Activated T-helper 2 cell treated with anti-CD3 and anti-CD28 coated beads, Interferon-gamma antibody, Interleukin-2, Interleukin-4, amounts not matched to agents 10 μg/mL and 5 μg/mL and 100 μg/mL, durations not matched to agents 14 hours and 24 hours and 36 hours (primary cell): ENCODE results near the gene SKAP2. TPM values are rescaled to one million over a fixed set of nuclear protein-coding genes. Genes with fewer than 3 reads are reported as not detected.

Experiments
- DNase-seq: peaks from one replicate; pipeline ENCODE4 v3.0.0; 2021; ENCODE audit warnings: low spot score
- H3K27ac Mint-ChIP-seq: one replicate; pipeline ENCODE4 v1.8.0; 2021; ENCODE audit warnings: mixed read lengths
- H3K27me3 Mint-ChIP-seq: one replicate; pipeline ENCODE4 v1.8.0; 2021; ENCODE audit warnings: low read depth, mixed read lengths
- H3K36me3 Mint-ChIP-seq: one replicate; pipeline ENCODE4 v1.8.0; 2021; ENCODE audit warnings: low read depth, mixed read lengths
- H3K4me1 Mint-ChIP-seq: one replicate; pipeline ENCODE4 v1.8.0; 2021; ENCODE audit warnings: low read depth, mixed read lengths
- H3K4me3 Mint-ChIP-seq: one replicate; pipeline ENCODE4 v1.8.0; 2021; ENCODE audit warnings: low read depth, mild to moderate bottlenecking, moderate library complexity, mixed read lengths
- H3K9me3 Mint-ChIP-seq: one replicate; pipeline ENCODE4 v1.8.0; 2021; ENCODE audit warnings: mixed read lengths
- intact Hi-C: fragments of 100-400 bp; cut with micrococcal nuclease; formaldehyde crosslinking; loops from one replicate; pipeline ENCODE4 v1.15.1; 2023
- total RNA-seq: library from RNA; stranded (reverse); gene quantifications from 2 replicates; pipeline ENCODE4 v1.2.3, GENCODE V29; 2022

SKAP2 gene
- total RNA-seq, 1 donor from 2014 or later, result 8.2 TPM

GRCh38 chr7:26683277-26683676, 181.1 kb downstream of the SKAP2 start:
- Mint-ChIP-seq H3K9me3 (no peaks in the 10 kb centered on the region), H3K27me3 (peaks cover 40% of the 10 kb centered on the region), H3K27ac (no peak overlapping the region), H3K36me3 (no peaks in the 10 kb centered on the region), H3K4me3 (no peak overlapping the region), H3K4me1 (peaks cover 2% of the 10 kb centered on the region)
- intact Hi-C loops, result no loop called here
- DNase-seq, result no peak

DNA sequence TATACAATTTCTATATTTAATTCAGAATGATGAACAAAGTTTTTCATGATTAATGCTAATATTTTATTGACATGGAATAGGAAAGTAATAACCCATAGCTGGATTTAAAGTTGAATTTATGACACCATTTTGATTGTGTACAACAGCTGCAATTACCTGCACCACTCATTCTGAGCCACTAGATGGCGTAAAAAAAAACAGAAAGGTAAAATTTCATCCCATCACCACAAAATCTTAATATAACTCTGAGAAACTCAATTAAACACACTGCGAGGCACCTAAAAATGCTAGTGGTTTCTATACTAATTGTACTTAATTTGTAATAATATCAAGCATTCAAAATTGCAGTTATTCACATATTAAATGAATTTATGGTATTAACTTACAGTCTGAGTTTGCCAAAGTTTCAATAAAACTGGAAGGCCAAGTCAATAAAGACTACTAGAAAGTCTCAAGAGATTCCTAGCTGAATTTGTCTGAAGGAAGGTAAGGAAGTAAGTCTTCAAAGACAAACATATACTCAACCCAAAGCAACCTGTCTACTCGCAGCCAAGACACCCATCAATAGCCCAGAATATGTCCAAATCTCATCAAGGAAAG, 182.5 kb downstream of the SKAP2 start:
- no peaks in the 10 kb centered on the region for H3K36me3 Mint-ChIP-seq
- no peaks in the 10 kb centered on the region for H3K9me3 Mint-ChIP-seq
- no peak for DNase-seq
- H3K4me3 Mint-ChIP-seq, result no peak overlapping the region
- no peak overlapping the region for H3K27ac Mint-ChIP-seq
- H3K27me3 Mint-ChIP-seq, result peaks cover 36% of the 10 kb centered on the region
- H3K4me1 Mint-ChIP-seq, result no peaks in the 10 kb centered on the region
- intact Hi-C loops, result no loop called here

DNA sequence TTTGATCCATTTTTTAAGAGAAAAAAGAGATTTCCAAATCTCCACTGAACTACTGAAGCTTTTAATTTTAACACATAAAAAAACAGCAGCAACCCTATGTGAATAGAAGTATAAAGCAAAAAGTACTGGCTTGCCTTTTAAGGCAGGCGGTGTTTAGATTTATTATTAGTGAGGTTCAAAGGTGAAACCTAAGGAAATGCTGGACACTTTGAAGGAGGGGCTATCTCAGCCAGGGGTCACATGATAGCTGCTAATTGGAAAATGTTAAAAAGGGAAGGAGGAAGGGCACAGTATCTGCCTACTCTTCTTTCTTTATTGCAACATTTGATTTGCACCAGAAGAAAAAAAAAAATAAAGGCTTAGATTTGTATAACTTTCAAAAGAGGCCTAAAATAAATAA, 183.8 kb downstream of the SKAP2 start:
- intact Hi-C loops, result no loop called here
- no peaks in the 10 kb centered on the region for H3K9me3 Mint-ChIP-seq
- no peaks in the 10 kb centered on the region for H3K36me3 Mint-ChIP-seq
- no peak overlapping the region for H3K4me3 Mint-ChIP-seq
- H3K27ac Mint-ChIP-seq, result no peak overlapping the region
- DNase-seq, result no peak
- no peaks in the 10 kb centered on the region for H3K4me1 Mint-ChIP-seq
- H3K27me3 Mint-ChIP-seq, result peaks cover 38% of the 10 kb centered on the region

GRCh38 chr7:26675143-26675887, 189.1 kb downstream of the SKAP2 start:
- Mint-ChIP-seq H3K27me3 (peaks cover 43% of the 10 kb centered on the region), H3K36me3 (no peaks in the 10 kb centered on the region), H3K4me1 (peaks cover 2% of the 10 kb centered on the region), H3K4me3 (no peak overlapping the region), H3K9me3 (no peaks in the 10 kb centered on the region), H3K27ac (no peak overlapping the region)
- no peak for DNase-seq
- intact Hi-C loops, result no loop called here

DNA sequence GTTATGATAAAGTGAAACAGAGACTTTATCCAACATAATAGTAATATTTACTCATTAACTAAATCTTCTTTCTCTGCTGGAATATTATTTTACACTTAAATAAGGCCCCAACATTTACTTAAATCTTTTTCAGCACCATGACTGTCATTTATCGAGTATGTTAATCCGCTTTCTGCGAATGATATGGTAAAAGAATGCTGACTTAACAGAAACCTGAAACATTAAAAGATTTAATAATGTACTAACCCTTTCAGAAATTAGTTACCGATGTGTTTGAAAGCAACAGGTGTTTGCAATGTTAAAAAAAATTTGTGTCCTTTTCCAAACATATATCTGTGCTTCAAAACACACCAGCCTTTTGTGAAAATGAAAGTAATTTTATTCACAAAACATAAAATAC, 190.5 kb downstream of the SKAP2 start:
- no peak overlapping the region for H3K27ac Mint-ChIP-seq
- no peak overlapping the region for H3K4me3 Mint-ChIP-seq
- H3K27me3 Mint-ChIP-seq, result peaks cover 39% of the 10 kb centered on the region
- no peaks in the 10 kb centered on the region for H3K9me3 Mint-ChIP-seq
- intact Hi-C loops, result no loop called here
- no peak for DNase-seq
- peaks cover 2% of the 10 kb centered on the region for H3K4me1 Mint-ChIP-seq
- H3K36me3 Mint-ChIP-seq, result no peaks in the 10 kb centered on the region

DNA sequence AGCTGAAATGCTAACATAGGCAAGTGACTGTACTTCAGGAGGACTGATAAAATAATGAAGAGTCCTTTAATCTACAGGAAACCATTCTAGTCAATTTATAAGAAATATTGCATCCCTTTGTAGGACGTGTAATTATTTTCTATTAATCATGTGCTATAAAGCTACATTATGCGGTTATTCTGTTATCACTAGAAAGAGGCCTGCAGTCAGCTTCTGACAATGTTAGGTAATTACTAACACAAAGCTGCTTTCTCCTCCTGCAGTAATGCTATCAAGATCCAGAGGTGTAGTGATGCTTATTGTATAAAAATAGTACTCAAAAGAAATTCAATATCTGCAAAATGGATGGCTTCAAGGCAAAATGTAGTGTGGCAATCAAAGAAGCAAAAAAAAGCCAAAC, 191.1 kb downstream of the SKAP2 start:
- Mint-ChIP-seq H3K27me3 (peaks cover 37% of the 10 kb centered on the region), H3K36me3 (no peaks in the 10 kb centered on the region), H3K9me3 (no peaks in the 10 kb centered on the region), H3K4me3 (no peak overlapping the region), H3K27ac (no peak overlapping the region), H3K4me1 (peaks cover 2% of the 10 kb centered on the region)
- DNase-seq, result no peak
- intact Hi-C loops, result no loop called here

GRCh38 chr7:26670841-26671240, 193.5 kb downstream of the SKAP2 start:
- Mint-ChIP-seq H3K27ac (no peak overlapping the region), H3K9me3 (no peaks in the 10 kb centered on the region), H3K36me3 (no peaks in the 10 kb centered on the region), H3K4me1 (peaks cover 8% of the 10 kb centered on the region), H3K27me3 (peaks cover 43% of the 10 kb centered on the region), H3K4me3 (no peak overlapping the region)
- DNase-seq, result no peak
- intact Hi-C loops, result no loop called here

- Mint-ChIP-seq H3K27me3 (peaks cover 41% of the 10 kb centered on the region), H3K9me3 (no peaks in the 10 kb centered on the region), H3K4me3 (no peak overlapping the region), H3K4me1 (peaks cover 9% of the 10 kb centered on the region), H3K36me3 (no peaks in the 10 kb centered on the region), H3K27ac (no peak overlapping the region)
- no peak for DNase-seq
- intact Hi-C loops, result no loop called here
Observed at GRCh38 chr7:26670290-26670689, 194.1 kb downstream of the SKAP2 start.

- peaks cover 13% of the 10 kb centered on the region for H3K4me1 Mint-ChIP-seq
- H3K9me3 Mint-ChIP-seq, result no peaks in the 10 kb centered on the region
- no peaks in the 10 kb centered on the region for H3K36me3 Mint-ChIP-seq
- no peak for DNase-seq
- intact Hi-C loops, result loop anchor here (5.0 to 10.0 kb wide), 2 partner anchors 392 to 464 kb away; partner anchors contain the start of genes CBX3 and HNRNPA2B1
- H3K27ac Mint-ChIP-seq, result no peak overlapping the region
- H3K4me3 Mint-ChIP-seq, result no peak overlapping the region
- H3K27me3 Mint-ChIP-seq, result peaks cover 42% of the 10 kb centered on the region
Observed at GRCh38 chr7:26668821-26669220, 195.6 kb downstream of the SKAP2 start.

- DNase-seq, result peak; percentile 52
- Mint-ChIP-seq H3K36me3 (no peaks in the 10 kb centered on the region), H3K4me3 (no peak overlapping the region), H3K27me3 (peaks cover 41% of the 10 kb centered on the region), H3K9me3 (no peaks in the 10 kb centered on the region), H3K27ac (no peak overlapping the region), H3K4me1 (peaks cover 13% of the 10 kb centered on the region)
- intact Hi-C loops, result loop anchor here (1.0 to 10.0 kb wide), 5 partner anchors 290 to 775 kb away; partner anchors contain the start of genes CBX3 and HNRNPA2B1
Observed at GRCh38 chr7:26667514-26668133, 196.8 kb downstream of the SKAP2 start.

- intact Hi-C loops, result loop anchor here (5.0 to 10.0 kb wide), 2 partner anchors 388 to 460 kb away; partner anchors contain the start of genes CBX3 and HNRNPA2B1
- no peak overlapping the region for H3K4me3 Mint-ChIP-seq
Observed at GRCh38 chr7:26664735-26665416, 199.5 kb downstream of the SKAP2 start.

GRCh38 chr7:26664274-26664673, 200.1 kb downstream of the SKAP2 start:
- intact Hi-C loops, result loop anchor here (10.0 kb wide), 1 partner anchor 459 kb away; the partner anchor contains the start of genes CBX3 and HNRNPA2B1
- Mint-ChIP-seq H3K4me1 (peaks cover 13% of the 10 kb centered on the region), H3K27me3 (peaks cover 43% of the 10 kb centered on the region), H3K27ac (no peak overlapping the region), H3K9me3 (no peaks in the 10 kb centered on the region), H3K4me3 (no peak overlapping the region), H3K36me3 (no peaks in the 10 kb centered on the region)
- DNase-seq, result no peak

More at GRCh38 chr7:26664735-26665416, 199.5 kb downstream of the SKAP2 start:
- no peak overlapping the region for H3K27ac Mint-ChIP-seq
- no peaks in the 10 kb centered on the region for H3K9me3 Mint-ChIP-seq
- DNase-seq, result no peak
- peaks cover 43% of the 10 kb centered on the region for H3K27me3 Mint-ChIP-seq
- no peaks in the 10 kb centered on the region for H3K36me3 Mint-ChIP-seq
- peaks cover 13% of the 10 kb centered on the region for H3K4me1 Mint-ChIP-seq
